Glomerular visceral epithelial cell (primary cell): ENCODE results near the gene ALK.
A peak's percentile ranks its signal among the peaks of the same experiment; 100 is the strongest.
"Not testable (repeated sequence)": the region's sequence is repeated elsewhere in the genome, so short reads cannot be mapped to it uniquely, and the experiment has no call there.

Experiments used
- DNase-seq: peaks from one replicate; pipeline ENCODE4 v3.0.0-alpha.2; 2016; ENCODE audit errors: extremely low spot score

ALK gene

DNA sequence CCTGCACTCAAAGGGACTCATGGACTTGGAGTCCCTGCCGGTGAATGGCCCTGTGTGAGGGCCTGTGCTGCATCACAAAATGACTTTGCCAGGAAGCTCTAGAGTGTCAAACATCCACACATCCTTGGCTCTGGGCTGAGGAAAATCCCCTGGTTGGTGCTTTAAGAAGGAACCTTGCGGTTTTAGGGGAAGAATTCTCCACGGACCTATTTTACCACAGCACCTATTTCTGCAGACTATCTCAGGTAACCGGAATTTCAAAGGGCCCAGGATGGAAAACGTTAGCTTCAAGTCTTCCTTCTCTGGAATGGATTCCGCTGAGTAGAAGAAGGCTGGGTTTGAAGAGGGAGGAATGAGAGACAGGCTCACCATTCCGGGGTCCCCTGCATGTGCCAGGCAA is 166.2 kb downstream of the ALK start:
- no peak for DNase-seq

DNA sequence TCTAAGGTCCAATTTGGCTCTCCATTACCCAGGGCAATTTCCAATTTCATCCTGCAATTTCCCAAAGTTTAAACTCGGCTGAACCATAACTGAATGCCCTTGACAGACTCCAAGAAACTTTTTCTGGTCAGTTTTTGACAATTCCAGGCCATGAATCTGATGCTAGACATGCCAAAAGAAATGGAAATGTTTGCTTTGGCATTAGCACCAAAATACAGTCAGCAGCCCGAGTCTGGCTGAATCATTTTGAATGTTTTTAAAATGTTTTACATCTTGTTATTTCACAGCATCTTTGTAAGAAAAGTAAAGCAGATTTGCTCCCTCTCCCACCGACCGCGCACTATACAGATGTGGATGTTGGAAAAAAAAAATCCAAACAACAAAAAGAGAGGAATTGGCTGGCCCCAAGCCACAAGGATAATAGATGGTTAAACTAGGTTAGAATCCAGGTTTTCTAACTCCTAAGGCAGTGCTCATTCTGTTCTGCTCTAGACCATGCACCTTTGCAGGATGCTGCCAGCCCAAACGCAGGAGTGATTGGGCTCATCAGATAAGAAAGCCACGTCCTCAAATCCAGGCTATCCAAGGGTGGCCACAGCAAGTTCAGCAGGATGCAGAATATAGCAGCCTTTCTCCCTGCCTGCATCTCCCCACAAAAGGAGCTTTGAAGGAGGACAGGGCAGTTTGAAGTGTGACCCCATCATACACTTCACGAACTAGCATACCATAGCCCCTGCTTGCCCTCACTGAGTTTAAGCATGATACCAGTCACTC is 167.5 kb downstream of the ALK start:
- no peak for DNase-seq

DNA sequence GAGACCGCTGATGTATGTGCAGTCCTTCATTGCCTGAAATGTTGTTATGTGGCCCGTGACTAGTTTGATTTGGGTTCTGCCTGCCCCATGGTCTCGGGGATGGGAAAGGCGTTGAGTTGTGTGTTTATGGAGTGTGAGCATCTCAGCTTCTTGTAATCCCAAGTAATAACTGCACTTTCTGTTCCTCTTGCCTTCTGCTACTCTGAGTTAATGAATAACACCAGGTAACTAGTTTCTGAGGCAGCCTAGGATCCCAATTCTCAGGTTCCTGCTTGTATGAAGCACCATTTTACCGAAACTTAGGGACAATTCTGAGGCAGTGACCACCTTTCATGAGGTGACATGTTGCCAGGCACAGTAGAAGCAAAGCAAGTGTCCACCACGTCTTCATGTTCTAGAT is 170.0 kb downstream of the ALK start:
- DNase-seq = no peak

DNA sequence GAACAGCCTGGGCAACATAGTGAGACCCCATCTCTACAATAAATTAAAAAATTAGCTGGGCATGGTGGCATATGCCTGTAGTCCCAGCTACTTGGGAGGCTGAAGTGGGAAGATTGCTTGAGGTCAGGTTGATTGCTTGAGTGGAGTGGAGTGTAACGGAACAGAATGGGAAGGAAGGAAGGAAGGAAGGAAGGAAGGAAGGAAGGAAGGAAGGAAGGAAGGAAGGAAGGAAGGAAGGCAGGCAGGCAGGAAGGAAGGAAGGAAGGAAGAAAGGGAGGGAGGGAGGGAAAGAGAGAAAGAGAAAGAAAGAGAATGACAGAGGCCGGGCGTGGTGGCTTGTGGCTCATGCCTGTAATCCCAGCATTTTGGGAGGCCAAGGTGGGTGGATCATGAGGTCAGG is 170.9 kb downstream of the ALK start:
- not testable (repeated sequence) for DNase-seq

DNA sequence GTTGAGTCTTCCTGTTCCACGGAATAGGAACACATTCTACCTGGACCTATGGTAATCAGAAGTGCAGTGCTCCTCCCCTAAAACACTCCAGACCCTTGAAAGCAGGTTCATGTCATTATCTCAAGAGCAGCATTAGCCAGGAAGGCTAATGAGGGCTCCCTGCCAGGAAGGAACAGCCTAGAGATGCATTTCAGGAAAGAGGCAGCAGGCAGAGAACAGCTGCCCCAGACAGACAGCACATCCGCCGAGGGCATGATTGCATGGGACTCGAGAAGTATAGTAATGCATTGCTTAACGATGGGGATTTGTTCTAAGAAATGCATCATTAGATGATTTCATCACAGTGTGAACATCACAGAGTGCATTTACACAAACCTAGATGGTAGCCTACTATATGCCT is 171.5 kb downstream of the ALK start:
- DNase-seq = no peak

DNA sequence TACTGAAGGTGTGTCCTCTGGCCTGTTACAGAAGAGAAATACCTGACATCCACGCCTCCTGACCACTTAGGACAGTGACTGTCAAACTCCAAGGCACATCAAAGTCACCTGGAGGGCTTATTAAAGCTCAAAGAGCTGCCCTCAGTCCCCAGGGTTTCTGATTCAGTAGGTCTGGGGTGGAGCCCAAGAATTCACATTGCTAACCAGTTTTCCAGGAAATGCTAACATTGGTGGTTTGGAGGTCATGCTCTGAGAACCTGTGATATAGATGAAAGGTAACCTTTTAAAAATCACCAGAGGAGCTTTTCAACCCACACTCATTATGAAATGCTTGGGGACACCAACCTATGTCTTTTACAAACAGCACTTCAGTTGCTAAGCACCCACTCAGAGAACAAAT is 172.3 kb downstream of the ALK start:
- DNase-seq = peak; percentile 11

DNA sequence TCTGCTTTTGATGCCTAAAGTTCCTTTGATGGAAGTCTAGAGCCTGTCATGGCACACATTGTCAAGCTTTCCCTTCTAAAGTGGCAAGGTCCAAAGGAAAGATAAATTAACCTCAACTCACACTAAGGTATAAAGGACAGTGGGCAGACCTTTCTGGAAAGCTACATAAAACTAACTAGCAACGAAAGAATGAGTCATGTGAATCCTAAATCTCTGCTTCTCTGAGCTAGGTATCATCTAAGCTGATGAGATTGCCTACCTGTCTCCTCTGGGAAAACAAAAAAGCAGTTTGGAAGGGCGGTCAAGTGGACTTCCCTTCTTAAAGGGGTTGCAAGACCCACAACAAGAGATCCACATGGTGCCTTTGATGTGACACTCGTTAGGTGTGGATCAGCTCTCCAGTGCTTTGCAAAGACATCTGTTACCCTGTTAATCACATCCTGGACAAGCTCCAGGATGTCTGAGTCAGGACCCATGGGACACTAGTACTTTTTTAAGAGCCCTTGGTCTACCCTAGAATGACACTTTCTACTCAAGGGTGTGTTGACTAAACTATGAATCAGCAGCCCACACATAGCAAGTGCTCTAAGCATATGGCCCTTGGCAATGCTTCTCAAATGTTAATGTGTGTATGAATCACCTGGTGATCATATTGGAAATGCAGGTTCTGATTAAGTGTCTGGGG is 173.5 kb downstream of the ALK start:
- DNase-seq = peak; percentile 79

DNA sequence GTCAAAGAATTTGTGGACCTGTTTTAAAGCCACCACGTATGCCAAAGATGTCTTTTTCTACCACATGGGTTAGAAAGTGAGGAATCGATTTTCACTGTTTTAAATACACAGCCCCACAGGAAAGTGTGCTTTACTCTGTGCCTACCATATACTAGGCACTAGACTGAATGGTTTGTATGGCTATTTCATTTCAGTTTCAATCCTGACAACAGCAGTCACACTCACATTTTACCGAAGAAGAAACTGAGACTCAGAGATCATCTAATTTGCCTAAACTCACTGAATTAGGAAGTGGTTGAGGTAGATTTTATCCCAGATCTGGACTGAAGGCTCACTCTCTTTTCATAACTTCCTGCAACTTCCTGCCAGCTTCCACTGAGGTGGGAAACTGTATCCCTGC is 176.4 kb downstream of the ALK start:
- DNase-seq = no peak

DNA sequence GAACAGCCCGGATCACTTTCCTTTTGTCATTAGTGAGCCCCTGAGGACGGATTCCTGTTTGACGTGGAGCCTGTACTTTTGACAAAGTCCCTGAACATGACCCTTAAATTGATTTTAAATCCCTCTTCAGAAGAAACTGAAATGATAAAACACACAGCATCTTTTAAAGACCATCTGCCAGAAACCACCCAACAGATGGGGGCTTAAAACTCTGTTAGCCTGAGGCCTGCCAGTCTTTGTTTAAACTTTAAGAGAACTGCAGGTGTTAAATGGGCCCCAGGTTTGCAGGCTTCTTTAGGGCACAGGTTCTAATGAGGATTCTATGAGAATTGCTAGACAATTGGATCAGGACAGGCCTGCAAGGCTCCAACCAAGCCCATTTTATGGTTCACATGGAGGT is 177.9 kb downstream of the ALK start:
- no peak for DNase-seq

DNA sequence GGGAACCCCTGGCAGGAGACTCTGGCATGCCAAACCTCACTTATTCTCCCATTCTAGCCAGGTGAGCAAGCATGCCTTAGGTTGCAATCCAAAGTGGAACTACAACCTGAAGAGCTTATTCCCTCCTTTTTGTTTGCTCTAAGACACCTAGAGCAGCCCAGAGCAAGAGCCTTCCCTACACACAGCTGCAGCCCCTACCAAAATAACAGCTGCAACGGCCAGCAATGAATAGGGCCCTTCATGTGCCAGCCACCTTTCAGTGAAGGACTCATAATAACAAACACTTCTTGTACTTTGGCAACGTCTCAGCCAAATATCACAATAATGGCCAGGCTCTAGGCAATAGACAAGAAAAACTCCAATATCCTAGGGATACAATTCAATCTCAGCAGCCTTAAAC is 178.7 kb downstream of the ALK start:
- no peak for DNase-seq

DNA sequence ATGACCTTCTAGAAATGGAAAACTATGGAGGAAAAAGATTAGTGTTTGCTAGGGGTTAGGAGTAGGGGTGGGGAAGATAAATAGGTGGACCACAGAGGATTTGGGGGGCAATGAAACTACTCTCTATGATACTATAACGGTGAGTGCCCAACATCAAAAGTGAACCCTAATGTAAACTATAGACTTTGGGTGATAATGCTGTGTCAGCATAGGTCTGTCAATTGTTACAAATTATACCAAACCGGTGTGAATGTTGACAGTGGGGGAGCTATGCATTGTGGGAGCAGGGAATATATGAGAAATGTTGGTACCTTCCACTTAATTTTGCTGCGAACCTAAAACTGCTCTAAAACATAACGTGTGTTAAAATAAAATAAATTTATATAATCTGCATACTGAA is 180.3 kb downstream of the ALK start:
- no peak for DNase-seq

DNA sequence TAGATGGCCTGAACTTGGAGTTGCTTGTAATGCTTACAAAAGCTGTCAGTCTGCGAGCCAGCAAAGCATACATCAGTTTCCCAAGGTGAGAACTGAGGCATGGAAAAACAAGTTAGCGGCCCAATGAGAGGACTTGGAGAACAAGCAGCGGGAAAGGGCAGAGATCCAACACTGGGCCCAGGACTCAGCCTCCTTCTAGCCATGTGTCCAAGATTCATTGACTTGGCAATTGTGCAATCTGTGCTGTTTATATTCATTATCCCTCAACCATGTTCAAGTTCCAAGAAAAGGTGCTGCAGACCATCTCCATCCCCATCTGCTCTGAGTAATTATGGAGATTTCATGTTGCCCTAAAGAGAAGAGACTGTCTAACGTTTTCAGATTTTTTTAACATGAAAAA is 187.4 kb downstream of the ALK start:
- no peak for DNase-seq

DNA sequence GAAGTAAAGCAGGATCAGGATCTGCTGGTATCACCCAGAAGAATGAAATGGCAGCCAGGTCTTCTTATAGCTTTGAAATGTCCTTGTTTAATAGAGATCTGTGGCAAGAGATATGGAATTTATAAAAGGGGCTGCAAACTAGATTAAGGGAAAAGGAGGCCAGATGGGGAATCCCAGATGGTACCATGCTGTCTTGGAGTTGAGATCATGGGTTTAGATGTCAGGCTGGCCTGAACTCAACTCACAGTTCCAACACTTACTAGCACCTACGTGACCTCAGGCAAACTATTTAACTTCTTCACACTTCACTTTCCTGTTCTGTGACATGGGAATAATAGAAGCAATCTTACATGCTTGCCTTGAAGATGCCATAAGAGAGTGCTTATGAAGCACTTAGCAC is 188.2 kb downstream of the ALK start:
- no peak for DNase-seq

DNA sequence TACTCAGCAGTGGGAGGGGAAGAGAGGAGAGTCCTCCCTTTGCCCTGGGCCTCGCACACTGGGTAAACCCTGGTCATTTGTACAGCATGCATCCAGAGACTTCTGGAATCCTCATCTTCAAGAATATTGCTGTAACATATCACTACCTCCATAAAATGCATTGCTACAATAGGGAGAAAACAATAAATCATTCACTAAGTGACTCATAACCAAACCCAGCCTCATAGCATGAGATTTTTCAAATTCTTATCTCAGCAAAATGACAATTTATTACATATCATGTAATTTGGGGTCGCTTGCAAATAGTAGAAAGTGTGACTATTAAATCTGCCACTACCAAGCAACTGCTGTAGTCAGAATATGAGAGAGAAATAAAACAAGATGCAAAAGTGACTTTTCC is 189.4 kb downstream of the ALK start:
- DNase-seq = no peak

DNA sequence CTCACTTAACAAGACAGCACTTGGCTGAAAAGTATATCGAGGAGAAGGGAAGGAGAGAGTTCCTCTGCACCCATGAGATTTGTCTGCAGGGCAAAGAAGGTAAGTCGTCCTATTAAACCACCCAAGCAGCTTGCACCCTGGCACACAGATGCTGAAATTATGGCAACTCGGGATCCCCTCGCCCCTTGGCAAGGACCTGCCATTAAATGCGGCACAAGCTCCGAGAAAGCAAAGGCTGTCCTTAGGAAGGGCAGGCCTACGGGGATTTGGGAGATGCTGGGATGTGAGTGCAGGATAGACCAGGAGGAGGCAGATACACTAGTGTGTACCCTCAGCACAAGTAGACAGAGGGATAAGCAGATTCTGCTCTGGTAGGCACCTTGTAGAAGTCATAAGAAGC is 191.5 kb downstream of the ALK start:
- DNase-seq = no peak

DNA sequence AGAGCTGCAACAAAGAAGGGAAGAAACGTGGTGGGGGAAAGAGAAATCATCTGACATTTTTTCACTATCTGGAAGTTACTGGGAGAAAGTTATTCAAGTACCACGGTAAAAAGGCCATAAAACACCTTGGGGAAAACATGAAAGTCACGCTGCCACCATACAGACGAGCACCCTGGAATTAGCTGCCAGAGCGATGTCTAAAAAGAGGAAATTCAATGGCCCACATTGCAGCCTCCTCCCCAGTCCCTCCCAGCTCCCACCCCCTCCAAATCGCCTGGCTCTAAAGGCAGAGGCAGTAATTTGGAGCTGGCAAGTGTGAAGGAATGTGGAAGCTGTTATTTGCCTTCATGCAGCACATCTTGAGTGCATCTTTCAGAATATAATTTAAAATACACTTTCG is 192.0 kb downstream of the ALK start:
- DNase-seq = no peak

DNA sequence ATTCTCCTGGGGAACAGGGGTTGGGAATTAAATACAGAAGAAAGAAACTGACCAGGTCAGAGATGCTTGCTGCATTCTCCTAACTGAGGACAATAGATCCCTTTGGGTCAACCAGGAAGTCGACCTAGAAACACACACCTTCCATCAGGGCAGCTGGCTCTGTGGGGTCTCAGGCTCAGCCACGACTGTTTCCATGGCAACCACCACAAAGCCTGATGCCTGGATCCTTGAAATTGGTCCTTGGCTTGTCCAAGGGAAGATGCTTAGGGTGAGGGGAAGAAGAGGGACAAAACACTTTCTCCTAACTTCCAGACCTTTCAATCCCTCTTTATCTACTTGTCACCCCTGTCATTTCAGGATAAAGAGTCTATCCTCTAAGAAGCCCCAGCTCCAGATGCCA is 194.4 kb downstream of the ALK start:
- DNase-seq = no peak

DNA sequence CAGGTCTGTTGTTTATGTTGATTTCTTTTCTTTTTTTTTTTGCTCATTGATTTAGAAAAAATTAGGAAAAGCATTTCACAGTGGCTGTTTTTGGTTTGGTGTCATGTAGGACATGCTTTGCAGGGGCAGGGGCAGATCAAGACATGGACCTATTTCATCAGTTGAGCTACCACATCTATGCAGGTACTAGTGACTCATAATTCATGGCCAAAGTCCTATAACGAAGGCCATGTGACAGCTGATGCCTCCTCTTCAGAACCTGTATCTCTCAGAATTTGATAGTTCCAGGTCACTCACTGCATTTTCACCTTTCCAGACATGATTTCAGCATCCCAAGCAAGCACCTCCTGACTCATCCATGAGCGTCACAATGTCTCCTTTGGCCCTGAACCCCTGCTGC is 195.8 kb downstream of the ALK start:
- no peak for DNase-seq

DNA sequence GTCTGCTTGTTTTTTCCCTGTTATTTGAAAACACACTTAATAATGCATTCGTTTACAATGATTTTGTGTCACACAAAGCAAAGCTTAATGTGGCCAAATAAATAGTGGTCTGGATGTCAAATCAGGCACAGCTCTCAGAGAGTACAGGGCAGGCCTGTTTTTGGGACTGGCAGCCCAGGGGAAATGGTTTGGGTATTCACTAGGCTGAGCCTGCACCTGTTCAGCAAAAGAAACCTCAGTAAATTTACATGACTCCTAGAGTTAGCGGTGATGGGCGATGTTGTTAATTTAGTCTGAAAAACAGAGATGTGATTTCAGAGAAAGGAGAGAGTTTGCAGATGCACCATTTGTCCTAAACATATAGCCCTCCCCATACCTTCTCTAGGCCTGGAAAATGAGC is 197.1 kb downstream of the ALK start:
- no peak for DNase-seq

DNA sequence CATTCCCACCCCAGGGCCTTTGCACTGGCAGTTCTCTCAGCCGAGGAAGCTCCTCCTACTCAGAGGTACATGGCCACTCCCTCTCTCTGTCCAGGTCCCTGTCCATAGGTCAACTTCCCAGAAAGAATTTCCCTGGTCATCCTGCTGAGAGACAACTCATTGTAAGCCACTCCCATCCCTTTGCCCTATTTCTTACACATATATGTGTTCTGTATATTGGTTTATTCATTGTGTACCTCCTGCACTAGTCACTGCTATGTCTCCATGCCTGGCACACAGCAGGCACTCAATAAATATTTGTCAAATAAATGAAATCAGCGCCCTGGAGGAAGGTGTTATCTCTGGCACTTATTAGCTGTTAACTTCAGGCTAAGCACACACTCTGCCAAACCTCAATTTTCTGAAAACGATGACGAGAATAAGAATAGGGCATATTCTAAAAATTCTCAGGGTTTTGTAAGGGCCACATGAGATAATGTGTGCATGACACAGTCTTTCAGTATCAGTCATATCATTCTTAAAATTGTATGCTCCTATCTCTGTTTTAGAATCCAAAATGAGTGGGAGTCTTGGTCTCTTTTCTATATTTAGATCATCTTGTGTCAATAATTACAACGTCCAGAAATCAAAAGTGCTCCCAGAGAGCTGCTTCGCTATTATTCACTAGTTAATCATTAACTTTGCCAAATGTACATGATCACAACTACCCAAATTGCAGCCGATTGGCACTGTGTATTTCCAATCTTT is 198.0 kb downstream of the ALK start:
- DNase-seq = no peak

DNA sequence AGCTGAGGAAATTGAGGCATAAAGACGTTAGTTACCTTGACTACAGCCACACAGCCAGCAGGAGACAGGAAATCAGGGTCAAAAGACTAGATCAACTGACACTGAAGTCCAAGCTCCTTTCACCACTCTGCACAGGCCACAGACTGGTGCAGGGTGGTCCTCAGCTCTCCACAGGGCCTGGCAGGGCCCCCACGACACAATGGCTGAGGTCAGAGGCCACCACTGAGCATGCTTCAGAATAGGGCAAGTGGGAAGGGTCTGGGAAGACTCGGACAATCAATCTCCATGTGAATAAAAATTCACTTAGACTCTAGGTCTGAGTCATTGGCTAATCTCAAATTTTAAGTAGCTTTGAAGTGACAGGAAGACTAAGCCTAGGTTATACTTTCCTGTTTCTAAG is 201.7 kb downstream of the ALK start:
- no peak for DNase-seq

DNA sequence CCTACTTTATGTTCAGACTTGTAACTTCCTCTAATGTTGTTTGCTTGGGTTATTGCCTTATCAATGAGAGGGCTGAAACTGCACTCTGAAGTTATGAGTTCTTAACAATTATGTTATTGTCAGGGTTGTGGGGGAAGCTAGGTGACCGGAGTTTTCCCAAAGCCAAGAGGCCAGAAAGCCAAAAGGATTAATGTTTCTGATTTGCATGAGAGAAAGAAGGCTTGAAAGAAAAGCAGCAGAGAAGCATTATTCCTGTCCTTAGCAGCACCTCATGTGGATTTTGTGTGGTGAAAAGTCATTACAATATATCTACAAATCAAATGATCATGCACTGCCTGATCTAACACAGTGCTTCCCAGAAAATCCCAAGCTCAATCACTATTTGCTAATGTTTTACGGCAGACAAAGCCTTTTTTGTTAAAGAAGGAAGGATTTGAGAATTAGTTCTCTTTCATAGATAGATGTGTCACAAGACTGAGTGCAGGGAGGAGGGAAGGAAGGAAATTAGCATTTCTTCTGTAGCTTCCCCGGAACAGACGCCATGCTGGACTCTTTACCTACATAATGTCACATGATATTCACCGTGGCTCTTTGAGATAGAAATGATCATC is 203.2 kb downstream of the ALK start:
- DNase-seq = no peak

DNA sequence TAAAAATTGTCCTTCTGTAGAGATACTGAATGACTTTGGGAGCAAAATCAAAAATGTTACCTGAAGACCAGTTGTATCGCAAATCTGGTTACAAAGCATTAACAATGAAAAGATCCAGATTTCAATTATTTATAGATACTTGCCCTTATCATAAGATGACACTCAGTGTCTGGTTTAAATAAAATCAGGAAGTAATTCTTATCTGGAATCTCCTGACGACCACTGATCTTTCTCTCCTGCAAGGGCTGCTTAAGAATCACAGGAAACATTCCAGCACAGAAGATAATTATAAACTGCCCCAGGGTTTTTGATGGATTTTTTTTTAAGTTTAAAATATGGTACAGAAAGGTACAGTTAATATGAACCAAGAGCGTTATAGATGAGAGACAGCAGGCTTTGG is 205.7 kb downstream of the ALK start:
- no peak for DNase-seq
